Gastrocnemius medialis (tissue), 4 donors: ENCODE data around the gene SMG7. TPM values are rescaled to one million over a fixed set of nuclear protein-coding genes. Genes with fewer than 3 reads are reported as not detected.

Experiments used
- ATAC-seq, 2 donors: fragments of 150-250 bp; one replicate each; pipeline ENCODE4 v1.9.1; 2016
- DNase-seq, 2 donors: peaks; one replicate each; pipeline ENCODE4 v3.0.0-alpha.2; 2019
- H3K27ac ChIP-seq, 4 donors: fragments of 200-600 bp; sonication (generic); 1 replicate in 1 of 4; 2 replicates in 3 of 4; pipeline ENCODE4 v1.5.1; 2016 to 2018; ENCODE audit warnings: mild to moderate bottlenecking in 2 of 4, moderate library complexity in 1 of 4
- H3K27me3 ChIP-seq, 3 donors: fragments of 200-600 bp; sonication (generic) in 2 of 3; 1 replicate in 1 of 3; 2 replicates in 2 of 3; pipeline versions ENCODE4 v1.5.1 to v1.6.0; 2016 to 2019; ENCODE audit warnings: mild to moderate bottlenecking in 1 of 3, moderate library complexity in 1 of 3
- H3K36me3 ChIP-seq, 2 donors: fragments of 200-600 bp; sonication (generic) in 1 of 2; one replicate each; pipeline ENCODE4 v1.5.1; 2017 to 2018
- H3K4me1 ChIP-seq, 2 donors: fragments of 200-600 bp; sonication (generic) in 1 of 2; one replicate each; pipeline ENCODE4 v1.5.1; 2016 to 2017; ENCODE audit warnings: mild to moderate bottlenecking in 2 of 2
- H3K4me3 ChIP-seq, 4 donors: fragments of 200-600 bp; sonication (generic) in 3 of 4; 1 replicate in 1 of 4; 2 replicates in 3 of 4; pipeline ENCODE4 v1.5.1; 2016 to 2019; ENCODE audit warnings: mild to moderate bottlenecking in 2 of 4
- H3K9me3 ChIP-seq, 3 donors: fragments of 200-600 bp; sonication (generic) in 2 of 3; 1 replicate in 1 of 3; 2 replicates in 2 of 3; pipeline ENCODE4 v1.5.1; 2016 to 2019
- POLR2A ChIP-seq, 2 donors: fragments of 450-650 bp; IDR thresholded peaks; one replicate each; pipeline ENCODE4 v1.6.1; 2017; ENCODE audit warnings: antibody characterized with exemption in 2 of 2, mild to moderate bottlenecking in 2 of 2, moderate library complexity in 2 of 2
- in situ Hi-C, 4 donors: fragments of 200-750 bp; cut with MboI; loops; one replicate each; pipeline versions ENCODE4 v1.15.0 to v1.8.0; 2017; ENCODE audit warnings: low sequenced_read_pairs in 4 of 4
- intact Hi-C: fragments of 100-400 bp; cut with DNase I; formaldehyde crosslinking; loops from one replicate; pipeline ENCODE4 v1.15.1; 2023; ENCODE audit warnings: low total_unique reads
- total RNA-seq, 4 donors: library from RNA; depleted of rRNA; stranded (reverse); fragments of >200 nt; gene quantifications; one replicate each; pipeline versions ENCODE4 v1.1.0 to v1.2.3, GENCODE V29; 2016
- TF ChIP-seq, protein P1 (sequence below), 5 experiments: fragments of 450-650 bp in 3 of 5; fragments of 200-600 bp in 2 of 5; sonication (generic) in 2 of 5; IDR thresholded peaks in 4 of 5; conservative IDR thresholded peaks in 1 of 5; 1 replicate in 4 of 5; 2 replicates in 1 of 5; pipeline ENCODE4 v1.5.1; 2016 to 2019; ENCODE audit warnings: antibody characterized with exemption in 5 of 5, mild to moderate bottlenecking in 3 of 5, moderate library complexity in 3 of 5

SMG7 gene
- total RNA-seq, 4 donors from 2014 or later = 19.2 to 28.7 (median 26.1) TPM

DNA sequence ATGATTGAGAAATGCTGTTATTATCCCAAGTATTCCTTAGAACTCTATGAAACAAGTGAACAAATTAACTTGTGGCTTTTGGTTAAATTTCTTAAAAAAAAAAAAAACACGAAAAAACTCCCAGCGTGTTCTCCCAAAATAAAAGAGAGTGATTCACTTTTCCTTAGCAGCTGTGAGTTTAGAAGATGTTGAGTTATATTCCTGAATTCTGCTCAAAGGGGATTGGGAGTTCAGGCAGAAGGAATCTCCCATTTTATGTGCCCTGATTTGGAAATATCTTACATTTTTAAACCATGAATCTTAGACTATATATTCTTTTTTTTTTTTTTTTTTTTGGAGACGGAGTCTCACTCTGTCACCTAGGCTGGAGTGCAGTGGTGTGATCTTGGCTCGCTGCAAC lies 34.3 kb downstream of the SMG7 start:
- no peak for ATAC-seq
- in situ Hi-C loops = no loop called here
- intact Hi-C loops = no loop called here

DNA sequence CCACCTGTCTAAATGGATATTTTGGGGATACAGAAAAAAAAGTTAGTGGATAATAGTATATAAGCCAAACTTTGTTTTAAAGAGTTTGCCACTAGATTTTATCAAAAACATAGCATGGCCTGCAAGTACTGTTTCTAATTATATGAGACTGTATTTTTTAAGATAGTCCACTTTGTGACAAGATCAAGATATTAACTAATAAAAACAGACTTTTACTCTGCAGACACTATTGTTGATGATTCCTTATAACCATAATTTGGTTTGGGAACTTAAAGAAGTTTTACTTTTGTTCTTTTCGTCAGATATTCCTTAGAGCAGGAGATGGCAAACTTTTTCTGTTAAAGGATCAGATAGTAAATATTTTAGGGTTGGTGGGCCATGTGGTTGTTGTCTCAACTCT lies 36.4 kb downstream of the SMG7 start:
- in situ Hi-C loops = no loop called here
- no peak overlapping the region for H3K27ac ChIP-seq
- H3K27me3 ChIP-seq = no peaks in the 10 kb centered on the region
- peaks cover 7 to 8% of the 10 kb centered on the region in 2 donors for H3K4me1 ChIP-seq
- no peaks in the 10 kb centered on the region for H3K9me3 ChIP-seq
- no peak for TF ChIP-seq POLR2A (IDR thresholded peaks at IDR 0.05)
- TF ChIP-seq, protein P1, sequence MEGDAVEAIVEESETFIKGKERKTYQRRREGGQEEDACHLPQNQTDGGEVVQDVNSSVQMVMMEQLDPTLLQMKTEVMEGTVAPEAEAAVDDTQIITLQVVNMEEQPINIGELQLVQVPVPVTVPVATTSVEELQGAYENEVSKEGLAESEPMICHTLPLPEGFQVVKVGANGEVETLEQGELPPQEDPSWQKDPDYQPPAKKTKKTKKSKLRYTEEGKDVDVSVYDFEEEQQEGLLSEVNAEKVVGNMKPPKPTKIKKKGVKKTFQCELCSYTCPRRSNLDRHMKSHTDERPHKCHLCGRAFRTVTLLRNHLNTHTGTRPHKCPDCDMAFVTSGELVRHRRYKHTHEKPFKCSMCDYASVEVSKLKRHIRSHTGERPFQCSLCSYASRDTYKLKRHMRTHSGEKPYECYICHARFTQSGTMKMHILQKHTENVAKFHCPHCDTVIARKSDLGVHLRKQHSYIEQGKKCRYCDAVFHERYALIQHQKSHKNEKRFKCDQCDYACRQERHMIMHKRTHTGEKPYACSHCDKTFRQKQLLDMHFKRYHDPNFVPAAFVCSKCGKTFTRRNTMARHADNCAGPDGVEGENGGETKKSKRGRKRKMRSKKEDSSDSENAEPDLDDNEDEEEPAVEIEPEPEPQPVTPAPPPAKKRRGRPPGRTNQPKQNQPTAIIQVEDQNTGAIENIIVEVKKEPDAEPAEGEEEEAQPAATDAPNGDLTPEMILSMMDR (IDR thresholded peaks at IDR 0.05 in 4 of 5, conservative IDR thresholded peaks at IDR 0.05 in 1 of 5) = no peak
- DNase-seq (no peak), ATAC-seq (no peak)
- H3K4me3 ChIP-seq = no peak overlapping the region
- no peaks in the 10 kb centered on the region for H3K36me3 ChIP-seq
- intact Hi-C loops = no loop called here

More for the DNA sequence above, 34.3 kb downstream of the SMG7 start:
- no peak for DNase-seq
- no peaks in the 10 kb centered on the region for H3K36me3 ChIP-seq
- H3K4me1 ChIP-seq = peaks cover 8 to 15% of the 10 kb centered on the region in 2 donors
- no peak overlapping the region for H3K4me3 ChIP-seq
- no peaks in the 10 kb centered on the region for H3K9me3 ChIP-seq
- no peak for TF ChIP-seq POLR2A (IDR thresholded peaks at IDR 0.05)
- TF ChIP-seq, protein P1 (IDR thresholded peaks at IDR 0.05 in 4 of 5, conservative IDR thresholded peaks at IDR 0.05 in 1 of 5) = no peak
- no peak overlapping the region for H3K27ac ChIP-seq
- H3K27me3 ChIP-seq = no peaks in the 10 kb centered on the region

DNA sequence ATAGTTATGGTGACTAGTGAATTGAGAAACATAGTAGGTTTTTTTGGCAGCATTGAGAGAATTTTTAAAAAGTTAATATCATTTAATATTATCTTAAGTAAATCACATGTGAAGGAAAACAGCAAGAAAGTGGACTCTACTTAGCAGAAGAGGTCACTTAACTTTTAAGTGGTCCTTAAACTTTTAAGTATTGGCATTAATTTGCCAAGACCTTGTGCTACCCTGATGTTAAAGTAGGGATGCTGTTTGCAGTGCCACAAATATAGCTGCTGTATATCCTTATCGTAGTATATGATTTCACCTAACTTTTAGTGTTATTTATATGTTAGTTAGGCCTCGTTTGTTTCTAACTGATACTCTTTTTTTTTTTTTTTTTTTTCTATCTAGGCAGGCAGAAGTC lies 40.2 kb downstream of the SMG7 start:
- H3K9me3 ChIP-seq = no peaks in the 10 kb centered on the region
- no peak overlapping the region for H3K27ac ChIP-seq
- H3K36me3 ChIP-seq = peaks cover 0 to 17% of the 10 kb centered on the region in 2 donors
- DNase-seq (no peak), ATAC-seq (no peak)
- H3K27me3 ChIP-seq = no peaks in the 10 kb centered on the region
- TF ChIP-seq, protein P1 (IDR thresholded peaks at IDR 0.05 in 4 of 5, conservative IDR thresholded peaks at IDR 0.05 in 1 of 5) = no peak
- H3K4me1 ChIP-seq = peaks cover 7 to 8% of the 10 kb centered on the region in 2 donors
- intact Hi-C loops (no loop called here), in situ Hi-C loops (no loop called here)
- no peak overlapping the region for H3K4me3 ChIP-seq

DNA sequence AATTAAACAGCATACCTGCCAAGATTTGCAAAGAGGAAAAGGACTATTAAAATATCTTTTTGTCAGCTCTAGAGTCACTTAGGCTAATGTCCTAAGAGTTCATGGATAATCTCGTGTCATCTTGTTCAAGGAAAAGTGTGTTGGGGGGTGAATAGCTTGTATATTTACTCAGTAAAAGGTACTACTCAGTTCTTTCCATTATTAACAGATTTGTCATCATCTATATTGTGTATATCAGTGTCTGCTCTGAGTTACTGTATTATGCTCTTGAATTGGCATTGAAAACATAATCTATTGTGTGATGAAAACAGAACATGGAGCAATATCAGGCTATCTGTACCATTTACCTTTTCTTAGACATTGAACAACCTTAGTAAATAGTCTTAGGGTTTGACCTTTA lies 41.9 kb downstream of the SMG7 start:
- H3K27me3 ChIP-seq = no peaks in the 10 kb centered on the region
- peaks cover 0 to 33% of the 10 kb centered on the region in 2 donors for H3K36me3 ChIP-seq
- no peak overlapping the region for H3K4me3 ChIP-seq
- no peak overlapping the region for H3K27ac ChIP-seq
- peaks cover 2 to 3% of the 10 kb centered on the region in 2 donors for H3K4me1 ChIP-seq
- intact Hi-C loops = no loop called here
- in situ Hi-C loops = no loop called here
- no peak for DNase-seq
- no peaks in the 10 kb centered on the region for H3K9me3 ChIP-seq
- TF ChIP-seq, protein P1 (IDR thresholded peaks at IDR 0.05 in 4 of 5, conservative IDR thresholded peaks at IDR 0.05 in 1 of 5) = no peak
- TF ChIP-seq POLR2A (IDR thresholded peaks at IDR 0.05) = no peak
- ATAC-seq = no peak
